OCI-LY7 (cell line): ENCODE measurements around the gene RASA1. TPM values are rescaled to one million over a fixed set of nuclear protein-coding genes. Genes with fewer than 3 reads are reported as not detected.
A peak's percentile ranks its signal among the peaks of the same experiment; 100 is the strongest.

ENCODE experiments used
- BruUV-seq: library from RNA; stranded (reverse); fragments of 400-500 nt; replicated peaks from 2 replicates; lab custom pipeline; 2021; lab: Mats Ljungman, UMichigan
- CTCF ChIA-PET: fragments of 300-600 bp; sonication (Branson Sonifier 250); formaldehyde crosslinking; loops from one replicate; lab custom pipeline; 2022; ENCODE audit warnings: antibody characterized with exemption; ENCODE audit not compliant: unreplicated experiment; lab: Charles Lee
- POLR2A ChIA-PET: fragments of 300-600 bp; sonication (Branson Sonifier 250); formaldehyde crosslinking; loops from one replicate; lab custom pipeline; 2022; ENCODE audit warnings: antibody characterized with exemption; lab: Charles Lee
- DNase-seq: peaks from one replicate; pipeline ENCODE4 v3.0.0-alpha.2; 2015; ENCODE audit warnings: low spot score
- H2AFZ ChIP-seq: fragments of 200-600 bp; sonication (generic), shearing (Covaris generic); 2 replicates; pipeline ENCODE4 v1.6.1; 2014; ENCODE audit warnings: mild to moderate bottlenecking, antibody characterized with exemption, low read length, moderate library complexity
- H3K27ac ChIP-seq: fragments of 200-600 bp; sonication (generic); 2 replicates; pipeline ENCODE4 v1.5.1; 2014; ENCODE audit warnings: mixed run types, low read depth, mild to moderate bottlenecking, moderate library complexity, low read length, inconsistent platforms; ENCODE audit not compliant: poor library complexity, severe bottlenecking
- H3K36me3 ChIP-seq: fragments of 200-600 bp; sonication (generic); 2 replicates; pipeline ENCODE4 v1.6.1; 2014; ENCODE audit warnings: mild to moderate bottlenecking, antibody characterized with exemption, low read length, moderate library complexity, mixed read lengths; ENCODE audit not compliant: insufficient read depth
- H3K4me1 ChIP-seq: fragments of 200-600 bp; sonication (generic); 2 replicates; pipeline ENCODE4 v1.5.1; 2014; ENCODE audit warnings: mild to moderate bottlenecking, low read length; ENCODE audit not compliant: insufficient read depth, poor library complexity, severe bottlenecking
- H3K4me2 ChIP-seq: fragments of 200-600 bp; sonication (generic); 2 replicates; pipeline ENCODE4 v1.6.1; 2014; ENCODE audit warnings: mild to moderate bottlenecking, low read length
- H3K4me3 ChIP-seq: fragments of 200-600 bp; sonication (generic); 2 replicates; pipeline ENCODE4 v1.5.1; 2014; ENCODE audit warnings: mild to moderate bottlenecking, low read depth, low read length; ENCODE audit not compliant: poor library complexity, severe bottlenecking
- H3K79me2 ChIP-seq: fragments of 200-600 bp; sonication (generic); 2 replicates; pipeline ENCODE4 v1.6.1; 2016; ENCODE audit warnings: low read depth, mild to moderate bottlenecking, low read length, moderate library complexity, mixed read lengths; ENCODE audit not compliant: insufficient read depth
- H3K9me2 ChIP-seq: fragments of 200-600 bp; sonication (generic); 2 replicates; pipeline ENCODE4 v1.6.1; 2016; ENCODE audit warnings: mild to moderate bottlenecking, low read length, mixed read lengths; ENCODE audit not compliant: insufficient read depth
- H3K9me3 ChIP-seq: fragments of 200-600 bp; sonication (generic); 2 replicates; pipeline ENCODE4 v1.6.1; 2014; ENCODE audit warnings: mild to moderate bottlenecking, mixed run types, low read length, mixed read lengths
- H4K20me1 ChIP-seq: fragments of 200-600 bp; sonication (generic); 2 replicates; pipeline ENCODE4 v1.6.1; 2014; ENCODE audit warnings: mild to moderate bottlenecking, antibody characterized with exemption, low read length, moderate library complexity, mixed read lengths; ENCODE audit not compliant: insufficient read depth
- CTCF ChIP-seq: fragments of 200-600 bp; sonication (generic); conservative IDR thresholded peaks from 2 replicates; pipeline ENCODE4 v1.5.1; 2014; ENCODE audit warnings: mild to moderate bottlenecking, antibody characterized with exemption, low read length, moderate library complexity, mixed read lengths
- EZH2phosphoT487 ChIP-seq: fragments of 200-600 bp; sonication (generic); IDR thresholded peaks from 2 replicates; pipeline ENCODE4 v1.6.1; 2018; ENCODE audit warnings: low read depth, borderline replicate concordance, mild to moderate bottlenecking, mixed run types, antibody characterized with exemption, low read length, moderate library complexity, mixed read lengths
- intact Hi-C: fragments of 100-400 bp; cut with micrococcal nuclease; formaldehyde crosslinking; loops from one replicate; pipeline ENCODE4 v1.10.0; 2022; ENCODE audit not compliant: unreplicated experiment
- total RNA-seq, 2 experiments: library from RNA; depleted of rRNA in 1 of 2; stranded (reverse); fragments of >200 nt in 1 of 2; shearing (Covaris generic) in 1 of 2; gene quantifications; 2 replicates each; pipeline ENCODE4 v1.2.3, GENCODE V29; 2014 to 2022

The RASA1 gene
- total RNA-seq, 2 experiments from 2014 or later, result 18.1 to 27.3 TPM

DNA sequence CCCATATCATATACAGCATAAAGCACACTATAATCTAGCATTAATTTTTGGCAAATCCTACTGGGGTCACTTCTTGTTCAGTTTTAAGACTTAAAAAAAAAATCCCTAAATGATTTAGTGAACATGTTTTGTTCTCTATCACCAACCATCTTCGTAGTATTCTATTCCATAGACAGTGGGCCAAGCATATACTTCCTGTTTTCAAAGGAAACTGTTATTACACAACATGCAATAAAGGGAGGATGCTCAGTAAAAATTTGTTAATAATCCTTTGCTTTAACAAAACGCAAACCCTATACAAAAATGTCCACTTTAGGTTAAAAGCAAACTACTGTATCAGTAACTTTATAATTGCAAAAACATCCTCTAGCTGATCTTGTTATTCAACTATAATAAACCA lies 132.0 kb downstream of the RASA1 start:
- Histone ChIP-seq H3K36me3 (peaks cover 99% of the 10 kb centered on the region), H4K20me1 (no peaks in the 10 kb centered on the region; the same call in 1 of the 2 replicates), H3K4me1 (peaks cover 6% of the 10 kb centered on the region), H3K27ac (no peak overlapping the region), H2AFZ (no peak overlapping the region), H3K9me2 (no peaks in the 10 kb centered on the region), H3K79me2 (peaks cover 10% of the 10 kb centered on the region; the same call in 1 of the 2 replicates), H3K4me3 (no peak overlapping the region), H3K9me3 (no peaks in the 10 kb centered on the region), H3K4me2 (no peak overlapping the region)
- TF ChIP-seq EZH2phosphoT487 (no peak), CTCF (no peak)
- CTCF ChIA-PET, result interaction anchor here (0.9 to 1.6 kb wide), 2 partner anchors 102 to 519 kb away, joined by 4 read pairs; no protein-coding TSS in a partner anchor
- no TSS peak for BruUV-seq
- POLR2A ChIA-PET, result interaction anchor here (0.9 to 3.5 kb wide), 5 partner anchors 10 to 377 kb away, joined by 3 to 19 read pairs (median 5); partner anchors contain the start of genes CCNH and RASA1
- no peak for DNase-seq
- intact Hi-C loops, result loop anchor here (5.0 kb wide), 2 partner anchors 327 to 517 kb away; no protein-coding TSS in a partner anchor

- ChIA-PET POLR2A (interaction anchor here (0.6 to 3.5 kb wide), 7 partner anchors 10 to 1405 kb away, joined by 3 to 19 read pairs (median 5); partner anchors contain the start of genes CCNH and RASA1), CTCF (interaction anchor here (0.6 to 1.6 kb wide), 3 partner anchors 102 to 520 kb away, joined by 3 to 4 read pairs (median 4); no protein-coding TSS in a partner anchor)
- Histone ChIP-seq H3K9me3 (no peaks in the 10 kb centered on the region), H3K4me1 (peaks cover 6% of the 10 kb centered on the region), H3K4me3 (no peak overlapping the region), H3K36me3 (peaks cover 99% of the 10 kb centered on the region), H3K27ac (no peak overlapping the region), H3K79me2 (peaks cover 10% of the 10 kb centered on the region; the same call in 1 of the 2 replicates), H4K20me1 (no peaks in the 10 kb centered on the region; the same call in 1 of the 2 replicates), H3K4me2 (no peak overlapping the region), H3K9me2 (no peaks in the 10 kb centered on the region), H2AFZ (no peak overlapping the region)
- peak; percentile 63 for DNase-seq
- intact Hi-C loops, result loop anchor here (5.0 kb wide), 2 partner anchors 328 to 518 kb away; no protein-coding TSS in a partner anchor
- no TSS peak for BruUV-seq
- TF ChIP-seq EZH2phosphoT487, result no peak
- TF ChIP-seq CTCF, result peak; percentile 91
Measured at GRCh38 chr5:87400305-87400899, 132.7 kb downstream of the RASA1 start.

DNA sequence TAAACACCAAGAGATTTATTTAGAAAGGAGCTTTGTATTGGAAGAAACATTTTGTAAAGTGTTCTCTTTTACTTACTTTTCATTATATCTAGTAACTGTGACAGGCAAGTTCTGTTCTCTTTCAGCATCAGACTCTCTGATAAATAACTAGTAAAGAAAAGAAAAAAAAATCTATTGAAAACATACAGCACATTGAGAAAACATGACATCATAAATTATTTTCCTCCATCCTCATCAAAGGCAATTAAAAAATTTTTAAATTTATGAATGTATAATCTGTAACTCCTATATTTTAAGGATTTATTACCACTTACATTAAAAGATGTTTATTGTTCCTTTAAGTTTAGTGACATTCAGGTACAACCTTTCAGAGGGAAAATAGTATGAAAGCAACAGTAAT lies 133.9 kb downstream of the RASA1 start:
- ChIA-PET POLR2A (interaction anchor here (3.5 kb wide), 1 partner anchor 10 kb away, joined by 19 read pairs; the partner anchor contains the start of gene CCNH), CTCF (no interaction called here)
- no TSS peak for BruUV-seq
- no peak overlapping the region for H3K4me3 ChIP-seq
- H3K79me2 ChIP-seq, result peaks cover 8% of the 10 kb centered on the region; the same call in 1 of the 2 replicates
- no peak overlapping the region for H3K4me2 ChIP-seq
- no peak overlapping the region for H3K27ac ChIP-seq
- H3K9me2 ChIP-seq, result no peaks in the 10 kb centered on the region
- peaks cover 100% of the 10 kb centered on the region for H3K36me3 ChIP-seq
- TF ChIP-seq CTCF (no peak), EZH2phosphoT487 (no peak)
- peaks cover 6% of the 10 kb centered on the region for H3K4me1 ChIP-seq
- H3K9me3 ChIP-seq, result no peaks in the 10 kb centered on the region
- H4K20me1 ChIP-seq, result peaks cover 6% of the 10 kb centered on the region; the same call in 1 of the 2 replicates
- no peak overlapping the region for H2AFZ ChIP-seq
- no peak for DNase-seq
- intact Hi-C loops, result loop anchor here (5.0 kb wide), 2 partner anchors 329 to 519 kb away; no protein-coding TSS in a partner anchor
